Dermis blood vessel endothelial cell (primary cell): ENCODE results near the gene ADAMTS14. TPM values are rescaled to one million over a fixed set of nuclear protein-coding genes. Genes with fewer than 3 reads are reported as not detected.
"Not testable (repeated sequence)": the region's sequence is repeated elsewhere in the genome, so short reads cannot be mapped to it uniquely, and the experiment has no call there.

Source experiments
- DNase-seq: peaks from one replicate; pipeline ENCODE4 v3.0.0; 2010
- total RNA-seq: library from RNA; depleted of rRNA; stranded (reverse); fragments of >200 nt; gene quantifications from 2 replicates; pipeline ENCODE4 v1.2.3, GENCODE V29; 2014

Gene ADAMTS14, protein sequence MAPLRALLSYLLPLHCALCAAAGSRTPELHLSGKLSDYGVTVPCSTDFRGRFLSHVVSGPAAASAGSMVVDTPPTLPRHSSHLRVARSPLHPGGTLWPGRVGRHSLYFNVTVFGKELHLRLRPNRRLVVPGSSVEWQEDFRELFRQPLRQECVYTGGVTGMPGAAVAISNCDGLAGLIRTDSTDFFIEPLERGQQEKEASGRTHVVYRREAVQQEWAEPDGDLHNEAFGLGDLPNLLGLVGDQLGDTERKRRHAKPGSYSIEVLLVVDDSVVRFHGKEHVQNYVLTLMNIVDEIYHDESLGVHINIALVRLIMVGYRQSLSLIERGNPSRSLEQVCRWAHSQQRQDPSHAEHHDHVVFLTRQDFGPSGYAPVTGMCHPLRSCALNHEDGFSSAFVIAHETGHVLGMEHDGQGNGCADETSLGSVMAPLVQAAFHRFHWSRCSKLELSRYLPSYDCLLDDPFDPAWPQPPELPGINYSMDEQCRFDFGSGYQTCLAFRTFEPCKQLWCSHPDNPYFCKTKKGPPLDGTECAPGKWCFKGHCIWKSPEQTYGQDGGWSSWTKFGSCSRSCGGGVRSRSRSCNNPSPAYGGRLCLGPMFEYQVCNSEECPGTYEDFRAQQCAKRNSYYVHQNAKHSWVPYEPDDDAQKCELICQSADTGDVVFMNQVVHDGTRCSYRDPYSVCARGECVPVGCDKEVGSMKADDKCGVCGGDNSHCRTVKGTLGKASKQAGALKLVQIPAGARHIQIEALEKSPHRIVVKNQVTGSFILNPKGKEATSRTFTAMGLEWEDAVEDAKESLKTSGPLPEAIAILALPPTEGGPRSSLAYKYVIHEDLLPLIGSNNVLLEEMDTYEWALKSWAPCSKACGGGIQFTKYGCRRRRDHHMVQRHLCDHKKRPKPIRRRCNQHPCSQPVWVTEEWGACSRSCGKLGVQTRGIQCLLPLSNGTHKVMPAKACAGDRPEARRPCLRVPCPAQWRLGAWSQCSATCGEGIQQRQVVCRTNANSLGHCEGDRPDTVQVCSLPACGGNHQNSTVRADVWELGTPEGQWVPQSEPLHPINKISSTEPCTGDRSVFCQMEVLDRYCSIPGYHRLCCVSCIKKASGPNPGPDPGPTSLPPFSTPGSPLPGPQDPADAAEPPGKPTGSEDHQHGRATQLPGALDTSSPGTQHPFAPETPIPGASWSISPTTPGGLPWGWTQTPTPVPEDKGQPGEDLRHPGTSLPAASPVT
- under 0.01 and 0.05 TPM in 2 replicates for total RNA-seq

GRCh38 chr10:70672165-70673042 lies at the start of gene ADAMTS14:
Gene ADAMTS14 (plus strand): TSS chr10:70672506. CDS start chr10:70672803, 297 bp downstream.
- DNase-seq = peak; percentile 26

GRCh38 chr10:70622541-70622940 lies 49.8 kb upstream of the ADAMTS14 start:
- DNase-seq = no peak

GRCh38 chr10:70622981-70623844 lies 49.1 kb upstream of the ADAMTS14 start:
- DNase-seq = no peak

DNA sequence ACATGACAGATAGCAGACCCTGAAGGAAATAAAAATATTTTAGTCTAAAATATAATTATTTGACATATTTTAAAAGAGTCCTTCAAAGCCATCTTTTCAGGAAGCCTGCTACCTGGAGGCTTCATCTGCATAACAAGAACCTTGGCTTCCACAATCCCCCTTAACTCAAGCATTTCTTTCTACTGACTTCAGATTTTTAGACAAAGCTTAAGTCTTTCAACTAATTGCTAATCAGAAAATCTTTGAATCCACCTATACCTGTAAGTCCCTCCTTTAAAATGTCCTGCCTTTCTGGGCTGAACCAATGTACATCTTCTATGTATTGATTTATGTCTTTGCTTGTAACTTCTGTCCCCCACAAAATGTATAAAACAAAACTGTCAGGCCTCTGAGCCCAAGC lies 46.2 kb upstream of the ADAMTS14 start:
- DNase-seq = no peak

- no peak for DNase-seq
Measured at GRCh38 chr10:70629338-70629737, 43.0 kb upstream of the ADAMTS14 start.

- DNase-seq = not testable (repeated sequence)
Measured at GRCh38 chr10:70631735-70632134, 40.6 kb upstream of the ADAMTS14 start.

DNA sequence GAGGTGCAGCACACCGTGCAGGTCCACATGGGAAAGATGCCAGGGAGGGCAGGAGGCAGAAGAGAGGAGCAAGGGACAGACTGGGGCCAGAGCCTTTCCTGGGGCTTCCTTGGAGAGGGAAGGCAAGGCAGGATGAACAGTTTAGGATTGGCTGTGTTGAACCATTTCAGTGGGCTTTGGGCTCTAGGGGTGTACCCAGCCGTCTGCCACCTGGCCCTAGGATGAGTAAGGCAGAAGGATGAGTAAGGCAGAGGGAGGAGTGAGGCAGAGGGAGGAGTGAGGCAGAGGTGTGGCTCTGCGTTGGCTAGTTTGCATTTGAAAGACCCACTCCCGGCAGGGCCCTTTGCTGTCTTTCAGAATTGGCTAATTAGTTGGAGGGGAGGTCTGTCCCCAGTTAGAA lies 38.3 kb upstream of the ADAMTS14 start:
- no peak for DNase-seq

GRCh38 chr10:70634515-70634914 lies 37.8 kb upstream of the ADAMTS14 start:
- not testable (repeated sequence) for DNase-seq

DNA sequence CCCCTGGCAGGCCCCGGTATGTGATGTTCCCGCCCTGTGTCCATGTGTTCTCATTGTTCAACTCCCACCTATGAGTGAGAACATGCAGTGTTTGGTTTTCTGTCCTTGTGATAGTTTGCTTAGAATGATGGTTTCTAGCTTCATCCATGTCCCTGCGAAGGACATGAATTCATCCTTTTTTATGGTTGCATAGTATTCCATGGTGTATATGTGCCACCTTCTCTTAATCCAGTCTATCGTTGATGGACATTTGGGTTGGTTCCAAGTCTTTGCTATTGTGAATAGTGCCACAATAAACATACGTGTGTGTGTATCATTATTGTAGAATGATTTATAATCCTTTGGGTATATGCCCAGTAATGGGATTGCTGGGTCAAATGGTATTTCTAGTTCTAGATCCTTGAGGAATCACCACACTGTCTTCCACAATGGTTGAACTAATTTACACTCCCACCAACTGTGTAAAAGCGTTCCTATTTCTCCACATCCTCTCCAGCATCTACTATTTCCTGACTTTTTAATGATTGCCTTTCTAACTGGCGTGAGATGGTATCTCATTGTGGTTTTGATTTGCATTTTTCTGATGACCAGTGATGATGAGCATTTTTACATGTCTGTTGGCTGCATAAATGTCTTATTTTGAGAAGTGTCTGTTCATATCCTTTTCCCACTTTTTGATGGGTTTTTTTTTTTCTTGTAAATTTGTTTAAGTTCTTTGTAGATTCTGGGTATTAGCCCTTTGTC lies 32.5 kb upstream of the ADAMTS14 start:
- DNase-seq = not testable (repeated sequence)

DNA sequence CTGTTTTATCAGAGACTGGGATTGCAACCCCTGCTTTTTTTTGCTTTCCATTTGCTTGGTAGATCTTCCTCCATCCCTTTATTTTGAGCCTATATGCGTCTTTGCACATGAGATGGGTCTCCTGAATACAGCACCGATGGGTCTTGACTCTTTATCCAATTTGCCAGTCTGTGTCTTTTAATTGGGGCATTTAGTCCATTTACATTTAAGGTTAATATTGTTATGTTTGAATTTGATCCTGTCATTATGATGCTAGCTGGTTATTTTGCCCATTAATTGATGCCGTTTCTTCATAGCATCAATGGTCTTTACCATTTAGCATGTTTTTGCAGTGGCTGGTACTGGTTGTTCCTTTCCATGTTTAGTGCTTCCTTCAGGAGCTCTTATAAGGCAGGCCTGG lies 29.0 kb upstream of the ADAMTS14 start:
- not testable (repeated sequence) for DNase-seq

- not testable (repeated sequence) for DNase-seq
Measured at GRCh38 chr10:70644959-70645358, 27.3 kb upstream of the ADAMTS14 start.

DNA sequence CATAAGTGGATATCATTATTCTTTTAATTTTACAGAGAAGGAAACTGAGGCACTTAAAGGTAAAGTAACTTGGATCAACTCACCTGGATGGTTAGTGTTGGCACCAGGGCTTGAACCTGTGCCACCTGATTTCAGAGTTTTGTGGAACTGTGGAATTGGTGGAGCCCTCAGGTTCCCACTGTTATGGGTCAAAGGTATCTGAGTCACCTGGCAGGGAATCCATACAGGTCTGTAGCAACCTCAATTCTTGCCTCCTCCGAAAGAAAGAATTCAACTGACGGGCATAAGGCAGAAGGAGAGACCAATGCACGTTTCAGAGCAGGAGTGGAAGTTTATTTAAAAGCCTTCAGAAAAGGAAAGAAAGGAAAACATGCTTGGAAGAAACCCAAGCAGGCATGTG lies 25.2 kb upstream of the ADAMTS14 start:
- no peak for DNase-seq

DNA sequence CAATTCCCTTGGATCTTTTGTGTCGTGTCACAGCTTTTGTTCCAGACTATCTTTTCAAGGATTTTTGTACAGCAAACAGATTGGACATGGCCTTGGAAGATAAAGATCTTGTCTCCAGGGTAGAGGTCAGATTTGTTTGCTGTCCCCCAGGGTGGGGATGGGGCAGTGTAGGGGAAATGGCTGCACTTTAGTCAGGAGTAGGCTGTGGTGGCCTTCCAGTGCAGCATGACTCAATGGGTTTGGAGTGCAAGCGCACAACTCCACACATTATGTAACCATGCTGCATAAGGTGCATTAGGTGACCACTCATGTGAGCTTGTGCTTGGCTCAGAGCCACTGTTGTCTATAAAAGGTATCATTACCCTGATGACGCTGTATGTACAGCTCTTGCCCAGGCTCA lies 23.9 kb upstream of the ADAMTS14 start:
- DNase-seq = no peak

GRCh38 chr10:70649526-70649925 lies 22.8 kb upstream of the ADAMTS14 start:
- DNase-seq = no peak

GRCh38 chr10:70650104-70650503 lies 22.2 kb upstream of the ADAMTS14 start:
- no peak for DNase-seq

GRCh38 chr10:70650718-70651117 lies 21.6 kb upstream of the ADAMTS14 start:
- DNase-seq = no peak

- peak; percentile 13 for DNase-seq
Measured at GRCh38 chr10:70651661-70652060, 20.6 kb upstream of the ADAMTS14 start.

- peak; percentile 11 for DNase-seq
Measured at GRCh38 chr10:70652761-70653657, 19.3 kb upstream of the ADAMTS14 start.

DNA sequence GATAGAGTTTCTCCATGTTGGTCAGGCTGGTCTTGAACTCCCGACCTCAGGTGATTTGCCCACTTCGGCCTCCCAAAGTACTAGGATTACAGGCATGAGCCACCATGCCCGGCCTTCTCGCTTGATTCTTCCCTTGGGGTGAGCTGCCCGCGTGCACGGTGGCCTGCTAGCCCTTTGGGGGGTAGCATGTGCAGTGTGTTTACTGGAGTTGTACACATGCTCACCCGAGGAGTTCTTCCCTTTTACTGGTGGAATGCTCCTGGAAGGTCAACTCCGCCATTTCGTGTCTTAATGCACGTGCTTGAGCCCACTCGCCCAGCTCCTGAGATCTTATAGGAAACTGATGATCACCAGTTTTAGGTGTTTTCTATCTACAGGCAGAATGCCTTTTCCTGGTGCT lies 17.0 kb upstream of the ADAMTS14 start:
- DNase-seq = no peak
